Globus pallidus (tissue), 1 donor: ENCODE data around the gene LRRD1.
"Not testable (repeated sequence)": the region's sequence is repeated elsewhere in the genome, so short reads cannot be mapped to it uniquely, and the experiment has no call there.

Experiments used
- DNase-seq: peaks from one replicate; pipeline ENCODE4 v3.0.0-alpha.2; 2015; ENCODE audit warnings: low spot score

The LRRD1 gene

GRCh38 chr7:92141161-92141560, 37.8 kb downstream of the LRRD1 start:
- no peak for DNase-seq

GRCh38 chr7:92137557-92137956, 41.4 kb downstream of the LRRD1 start:
- DNase-seq: no peak

- DNase-seq: no peak
Measured at GRCh38 chr7:92135052-92135889, 43.7 kb downstream of the LRRD1 start.

GRCh38 chr7:92134271-92135051, 44.5 kb downstream of the LRRD1 start, which contains the start of gene CYP51A1:
Gene CYP51A1, minus strand, starts transcription at chr7:92134477. Its CDS starts 113 bp downstream, at chr7:92134364.
- peak; percentile 92 for DNase-seq

GRCh38 chr7:92133737-92134270, 45.1 kb downstream of the LRRD1 start:
- DNase-seq: peak; percentile 55

- no peak for DNase-seq
Measured at GRCh38 chr7:92133133-92133736, 45.7 kb downstream of the LRRD1 start.

- no peak for DNase-seq
Measured at GRCh38 chr7:92131764-92132330, 47.1 kb downstream of the LRRD1 start.

- DNase-seq: no peak
Measured at GRCh38 chr7:92131093-92131492, 47.8 kb downstream of the LRRD1 start.

- DNase-seq: no peak
Measured at GRCh38 chr7:92121681-92122080, 57.3 kb downstream of the LRRD1 start.

- DNase-seq: no peak
Measured at GRCh38 chr7:92119213-92119759, 59.7 kb downstream of the LRRD1 start.

GRCh38 chr7:92116949-92117348, 62.0 kb downstream of the LRRD1 start:
- DNase-seq: no peak

- DNase-seq: no peak
Measured at GRCh38 chr7:92115821-92116220, 63.1 kb downstream of the LRRD1 start.

GRCh38 chr7:92110857-92111256, 68.1 kb downstream of the LRRD1 start:
- DNase-seq: no peak

- no peak for DNase-seq
Measured at GRCh38 chr7:92108821-92109220, 70.1 kb downstream of the LRRD1 start.

- not testable (repeated sequence) for DNase-seq
Measured at GRCh38 chr7:92102862-92103261, 76.1 kb downstream of the LRRD1 start.

GRCh38 chr7:92100534-92100933, 78.4 kb downstream of the LRRD1 start:
- DNase-seq: no peak

GRCh38 chr7:92095380-92095779, 83.6 kb downstream of the LRRD1 start:
- no peak for DNase-seq
